Loucy (cell line): ENCODE data around the gene RNPC3.

Source experiments
- H2AFZ ChIP-seq: fragments of 200-600 bp; sonication (generic); 2 replicates; pipeline ENCODE4 v1.6.0; 2016; ENCODE audit warnings: antibody characterized with exemption, mild to moderate bottlenecking, low read length, moderate library complexity
- H3F3A ChIP-seq: fragments of 200-600 bp; 2 replicates; pipeline ENCODE4 v1.6.0; 2016; ENCODE audit warnings: antibody characterized with exemption, low read depth, mild to moderate bottlenecking
- H3K27me3 ChIP-seq: fragments of 200-600 bp; sonication (generic); 2 replicates; pipeline ENCODE4 v1.6.1; 2014; ENCODE audit warnings: low read length, mild to moderate bottlenecking; ENCODE audit not compliant: insufficient read depth, poor library complexity, severe bottlenecking
- H3K36me3 ChIP-seq: fragments of 200-600 bp; sonication (generic); 2 replicates; pipeline ENCODE4 v1.6.1; 2016; ENCODE audit warnings: low read length; ENCODE audit not compliant: insufficient read depth
- H3K4me1 ChIP-seq: fragments of 200-600 bp; sonication (generic); 2 replicates; pipeline ENCODE4 v1.5.1; 2014; ENCODE audit warnings: low read length, mild to moderate bottlenecking; ENCODE audit not compliant: insufficient read depth, poor library complexity, severe bottlenecking
- H3K4me2 ChIP-seq: fragments of 200-600 bp; sonication (generic); 2 replicates; pipeline ENCODE4 v1.6.0; 2014; ENCODE audit warnings: antibody characterized with exemption, low read length, low read depth, mild to moderate bottlenecking; ENCODE audit not compliant: poor library complexity, severe bottlenecking
- H3K4me3 ChIP-seq: fragments of 200-600 bp; sonication (generic); 2 replicates; pipeline ENCODE4 v1.5.1; 2014; ENCODE audit warnings: low read length, mild to moderate bottlenecking, mixed read lengths; ENCODE audit not compliant: poor library complexity, severe bottlenecking
- H3K79me2 ChIP-seq: fragments of 200-600 bp; sonication (generic); 2 replicates; pipeline ENCODE4 v1.6.1; 2014; ENCODE audit warnings: low read length; ENCODE audit not compliant: insufficient read depth
- H3K9ac ChIP-seq: fragments of 200-600 bp; sonication (generic); 2 replicates; pipeline ENCODE4 v1.6.0; 2014; ENCODE audit warnings: mild to moderate bottlenecking, low read depth, low read length, moderate library complexity; ENCODE audit not compliant: poor library complexity, severe bottlenecking
- H3K9me2 ChIP-seq: fragments of 200-600 bp; sonication (generic); replicated peaks from 2 replicates; pipeline ENCODE4 v1.6.1; 2016; ENCODE audit warnings: low read depth, low read length, mixed read lengths
- H3K9me3 ChIP-seq: fragments of 200-600 bp; sonication (generic); 2 replicates; pipeline ENCODE4 v1.6.1; 2014; ENCODE audit warnings: mild to moderate bottlenecking, antibody characterized with exemption, low read length, low read depth; ENCODE audit not compliant: insufficient read depth
- H4K20me1 ChIP-seq: fragments of 200-600 bp; sonication (generic); 2 replicates; pipeline ENCODE4 v1.6.0; 2014; ENCODE audit warnings: antibody characterized with exemption, low read length, mild to moderate bottlenecking; ENCODE audit not compliant: insufficient read depth, poor library complexity, severe bottlenecking
- EZH2phosphoT487 ChIP-seq: fragments of 200-600 bp; IDR thresholded peaks from 2 replicates; pipeline ENCODE4 v1.6.1; 2018; ENCODE audit warnings: antibody characterized with exemption, mild to moderate bottlenecking, moderate library complexity, borderline replicate concordance
- TF ChIP-seq, protein P1 (sequence below): fragments of 200-600 bp; sonication (generic); conservative IDR thresholded peaks from 2 replicates; pipeline ENCODE4 v1.5.1; 2014; ENCODE audit warnings: mild to moderate bottlenecking, antibody characterized with exemption, low read length

RNPC3 gene

DNA sequence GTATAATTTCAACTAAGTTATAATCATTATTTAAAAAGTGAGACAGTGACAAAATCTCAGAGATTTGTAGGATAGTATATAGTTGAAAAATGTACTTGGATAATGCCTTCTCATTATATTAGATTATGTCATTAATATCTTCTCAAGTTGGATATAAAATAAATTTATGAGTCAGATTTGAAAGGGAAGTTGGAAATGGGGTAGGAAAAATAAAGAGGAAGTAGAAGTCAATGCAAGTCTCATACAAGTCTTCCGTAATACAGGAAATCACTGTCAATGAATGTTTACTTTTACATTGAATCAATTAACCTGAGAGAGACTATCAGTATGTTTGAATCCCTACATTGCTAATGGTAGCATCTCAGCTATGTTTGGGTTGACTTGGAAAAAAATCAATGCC lies 16.2 kb upstream of the RNPC3 start:
- no peaks in the 10 kb centered on the region for H4K20me1 ChIP-seq
- no peaks in the 10 kb centered on the region for H3K27me3 ChIP-seq
- TF ChIP-seq EZH2phosphoT487, result no peak
- TF ChIP-seq, protein P1, sequence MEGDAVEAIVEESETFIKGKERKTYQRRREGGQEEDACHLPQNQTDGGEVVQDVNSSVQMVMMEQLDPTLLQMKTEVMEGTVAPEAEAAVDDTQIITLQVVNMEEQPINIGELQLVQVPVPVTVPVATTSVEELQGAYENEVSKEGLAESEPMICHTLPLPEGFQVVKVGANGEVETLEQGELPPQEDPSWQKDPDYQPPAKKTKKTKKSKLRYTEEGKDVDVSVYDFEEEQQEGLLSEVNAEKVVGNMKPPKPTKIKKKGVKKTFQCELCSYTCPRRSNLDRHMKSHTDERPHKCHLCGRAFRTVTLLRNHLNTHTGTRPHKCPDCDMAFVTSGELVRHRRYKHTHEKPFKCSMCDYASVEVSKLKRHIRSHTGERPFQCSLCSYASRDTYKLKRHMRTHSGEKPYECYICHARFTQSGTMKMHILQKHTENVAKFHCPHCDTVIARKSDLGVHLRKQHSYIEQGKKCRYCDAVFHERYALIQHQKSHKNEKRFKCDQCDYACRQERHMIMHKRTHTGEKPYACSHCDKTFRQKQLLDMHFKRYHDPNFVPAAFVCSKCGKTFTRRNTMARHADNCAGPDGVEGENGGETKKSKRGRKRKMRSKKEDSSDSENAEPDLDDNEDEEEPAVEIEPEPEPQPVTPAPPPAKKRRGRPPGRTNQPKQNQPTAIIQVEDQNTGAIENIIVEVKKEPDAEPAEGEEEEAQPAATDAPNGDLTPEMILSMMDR, result no peak
- no peaks in the 10 kb centered on the region for H3K36me3 ChIP-seq
- no peaks in the 10 kb centered on the region for H3F3A ChIP-seq
- no peaks in the 10 kb centered on the region for H3K4me1 ChIP-seq
- H3K9ac ChIP-seq, result no peak overlapping the region
- H3K9me3 ChIP-seq, result no peaks in the 10 kb centered on the region
- H3K9me2 ChIP-seq, result no peaks in the 10 kb centered on the region
- no peak overlapping the region for H3K4me2 ChIP-seq
- no peaks in the 10 kb centered on the region for H3K79me2 ChIP-seq
- H2AFZ ChIP-seq, result no peak overlapping the region
- H3K4me3 ChIP-seq, result no peak overlapping the region

DNA sequence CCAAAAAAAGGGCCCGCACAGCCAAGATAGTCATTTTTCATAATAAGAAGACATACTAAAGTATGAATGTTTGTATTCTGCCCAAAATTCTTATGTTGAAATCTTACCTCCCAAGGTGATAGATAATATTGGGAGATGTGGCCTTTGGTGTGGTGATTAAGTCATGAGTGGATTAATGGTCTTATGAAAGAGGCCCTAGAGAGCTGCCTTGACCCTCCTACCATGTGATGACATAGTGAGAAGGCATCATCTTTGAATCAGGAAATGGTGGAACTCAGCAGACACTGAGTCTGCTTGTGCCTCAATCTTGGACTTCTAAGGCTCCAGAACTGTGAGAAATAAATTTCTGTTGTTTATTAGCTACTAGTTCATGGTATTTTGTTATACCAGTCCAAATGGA lies 11.8 kb upstream of the RNPC3 start:
- H3K9me2 ChIP-seq, result no peaks in the 10 kb centered on the region
- no peaks in the 10 kb centered on the region for H3K36me3 ChIP-seq
- H3K27me3 ChIP-seq, result no peaks in the 10 kb centered on the region
- no peaks in the 10 kb centered on the region for H3K4me1 ChIP-seq
- H3K4me3 ChIP-seq, result no peak overlapping the region
- no peak overlapping the region for H3K9ac ChIP-seq
- H2AFZ ChIP-seq, result 0 out of 2 replicates have a peak overlapping the region, but pooled peaks have one; percentile 28
- no peaks in the 10 kb centered on the region for H4K20me1 ChIP-seq
- H3F3A ChIP-seq, result no peaks in the 10 kb centered on the region
- no peaks in the 10 kb centered on the region for H3K9me3 ChIP-seq
- no peaks in the 10 kb centered on the region for H3K79me2 ChIP-seq
- no peak overlapping the region for H3K4me2 ChIP-seq
- TF ChIP-seq, protein P1, result no peak
- no peak for TF ChIP-seq EZH2phosphoT487

DNA sequence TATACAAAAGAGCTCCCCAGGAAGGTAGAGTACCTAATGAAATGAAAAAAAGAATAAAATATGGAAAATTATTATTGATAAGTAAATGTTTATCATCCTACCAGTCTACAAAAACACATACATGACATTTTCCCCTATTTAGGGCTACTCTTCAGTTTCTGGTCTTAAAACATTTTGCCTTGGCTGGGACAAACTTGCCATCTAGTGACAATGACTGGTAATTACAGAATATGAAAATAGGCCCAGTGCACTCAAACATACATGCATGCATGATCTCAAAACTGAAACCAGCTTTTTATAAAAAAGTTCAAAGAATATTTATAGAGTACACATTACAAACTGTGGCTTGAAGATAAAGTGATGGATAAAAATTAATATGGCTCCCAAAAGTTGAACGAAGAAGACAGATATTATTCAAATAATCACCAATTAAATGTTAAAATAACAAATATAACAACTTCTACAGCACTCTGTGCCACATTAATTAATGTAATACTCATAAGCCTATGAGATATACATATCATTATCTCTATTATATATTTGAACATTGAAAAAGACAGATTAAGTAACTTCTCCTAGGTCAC lies 10.5 kb upstream of the RNPC3 start:
- H3K4me3 ChIP-seq, result no peak overlapping the region
- H3K9me3 ChIP-seq, result no peaks in the 10 kb centered on the region
- H3F3A ChIP-seq, result no peaks in the 10 kb centered on the region
- H3K4me1 ChIP-seq, result no peaks in the 10 kb centered on the region
- H2AFZ ChIP-seq, result no peak overlapping the region
- H3K9ac ChIP-seq, result no peak overlapping the region
- H3K9me2 ChIP-seq, result no peaks in the 10 kb centered on the region
- no peaks in the 10 kb centered on the region for H3K79me2 ChIP-seq
- no peaks in the 10 kb centered on the region for H4K20me1 ChIP-seq
- H3K4me2 ChIP-seq, result no peak overlapping the region
- no peaks in the 10 kb centered on the region for H3K36me3 ChIP-seq
- TF ChIP-seq, protein P1, result peak; percentile 79
- no peak for TF ChIP-seq EZH2phosphoT487
- no peaks in the 10 kb centered on the region for H3K27me3 ChIP-seq
